ENCODE measurements around the gene SAMD8.

DNA sequence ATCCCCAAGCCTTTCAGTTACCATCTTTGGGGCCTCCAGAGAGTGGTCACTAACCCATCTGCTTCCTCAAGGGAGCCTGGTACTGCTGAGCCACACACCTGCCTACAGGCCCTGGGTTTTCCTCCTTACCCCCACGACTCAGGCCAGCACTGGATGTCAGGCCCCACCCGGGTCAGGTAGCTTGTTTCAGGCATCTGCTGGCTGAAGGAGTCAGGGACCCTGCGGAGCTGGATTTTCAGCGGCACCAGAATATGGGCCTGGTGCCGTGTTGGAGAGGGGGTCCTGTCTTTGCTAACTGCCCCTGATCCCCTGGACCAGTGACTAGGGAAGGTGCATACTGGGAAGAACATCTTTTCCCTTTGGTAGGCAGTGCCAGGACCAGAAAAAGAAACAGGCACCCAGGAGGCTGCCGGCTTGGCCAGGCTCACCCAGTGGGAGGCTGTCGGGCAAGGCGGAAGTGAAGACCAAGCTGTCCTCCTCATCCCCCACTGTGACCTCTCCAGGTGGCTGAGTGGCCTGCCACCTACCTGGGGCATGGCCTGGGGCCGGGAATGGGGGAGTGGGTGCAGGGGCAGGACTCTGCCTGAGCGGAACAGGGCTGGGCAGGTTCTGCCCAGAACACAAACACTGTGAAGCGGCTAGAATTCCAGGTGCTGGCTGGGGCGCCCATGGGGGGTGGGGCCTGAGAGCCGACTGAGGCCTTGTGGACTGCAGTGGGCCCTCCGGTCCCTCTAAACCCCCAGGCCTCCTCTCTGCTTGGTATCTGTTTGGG is 12.4 kb upstream of the SAMD8 start:
- TF ChIP-seq, protein P1, sequence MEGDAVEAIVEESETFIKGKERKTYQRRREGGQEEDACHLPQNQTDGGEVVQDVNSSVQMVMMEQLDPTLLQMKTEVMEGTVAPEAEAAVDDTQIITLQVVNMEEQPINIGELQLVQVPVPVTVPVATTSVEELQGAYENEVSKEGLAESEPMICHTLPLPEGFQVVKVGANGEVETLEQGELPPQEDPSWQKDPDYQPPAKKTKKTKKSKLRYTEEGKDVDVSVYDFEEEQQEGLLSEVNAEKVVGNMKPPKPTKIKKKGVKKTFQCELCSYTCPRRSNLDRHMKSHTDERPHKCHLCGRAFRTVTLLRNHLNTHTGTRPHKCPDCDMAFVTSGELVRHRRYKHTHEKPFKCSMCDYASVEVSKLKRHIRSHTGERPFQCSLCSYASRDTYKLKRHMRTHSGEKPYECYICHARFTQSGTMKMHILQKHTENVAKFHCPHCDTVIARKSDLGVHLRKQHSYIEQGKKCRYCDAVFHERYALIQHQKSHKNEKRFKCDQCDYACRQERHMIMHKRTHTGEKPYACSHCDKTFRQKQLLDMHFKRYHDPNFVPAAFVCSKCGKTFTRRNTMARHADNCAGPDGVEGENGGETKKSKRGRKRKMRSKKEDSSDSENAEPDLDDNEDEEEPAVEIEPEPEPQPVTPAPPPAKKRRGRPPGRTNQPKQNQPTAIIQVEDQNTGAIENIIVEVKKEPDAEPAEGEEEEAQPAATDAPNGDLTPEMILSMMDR (IDR thresholded peaks at IDR 0.05; ENCODE audit: insufficient read depth, low read length): no peak
- TF ChIP-seq, protein P2, sequence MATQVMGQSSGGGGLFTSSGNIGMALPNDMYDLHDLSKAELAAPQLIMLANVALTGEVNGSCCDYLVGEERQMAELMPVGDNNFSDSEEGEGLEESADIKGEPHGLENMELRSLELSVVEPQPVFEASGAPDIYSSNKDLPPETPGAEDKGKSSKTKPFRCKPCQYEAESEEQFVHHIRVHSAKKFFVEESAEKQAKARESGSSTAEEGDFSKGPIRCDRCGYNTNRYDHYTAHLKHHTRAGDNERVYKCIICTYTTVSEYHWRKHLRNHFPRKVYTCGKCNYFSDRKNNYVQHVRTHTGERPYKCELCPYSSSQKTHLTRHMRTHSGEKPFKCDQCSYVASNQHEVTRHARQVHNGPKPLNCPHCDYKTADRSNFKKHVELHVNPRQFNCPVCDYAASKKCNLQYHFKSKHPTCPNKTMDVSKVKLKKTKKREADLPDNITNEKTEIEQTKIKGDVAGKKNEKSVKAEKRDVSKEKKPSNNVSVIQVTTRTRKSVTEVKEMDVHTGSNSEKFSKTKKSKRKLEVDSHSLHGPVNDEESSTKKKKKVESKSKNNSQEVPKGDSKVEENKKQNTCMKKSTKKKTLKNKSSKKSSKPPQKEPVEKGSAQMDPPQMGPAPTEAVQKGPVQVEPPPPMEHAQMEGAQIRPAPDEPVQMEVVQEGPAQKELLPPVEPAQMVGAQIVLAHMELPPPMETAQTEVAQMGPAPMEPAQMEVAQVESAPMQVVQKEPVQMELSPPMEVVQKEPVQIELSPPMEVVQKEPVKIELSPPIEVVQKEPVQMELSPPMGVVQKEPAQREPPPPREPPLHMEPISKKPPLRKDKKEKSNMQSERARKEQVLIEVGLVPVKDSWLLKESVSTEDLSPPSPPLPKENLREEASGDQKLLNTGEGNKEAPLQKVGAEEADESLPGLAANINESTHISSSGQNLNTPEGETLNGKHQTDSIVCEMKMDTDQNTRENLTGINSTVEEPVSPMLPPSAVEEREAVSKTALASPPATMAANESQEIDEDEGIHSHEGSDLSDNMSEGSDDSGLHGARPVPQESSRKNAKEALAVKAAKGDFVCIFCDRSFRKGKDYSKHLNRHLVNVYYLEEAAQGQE (IDR thresholded peaks at IDR 0.05; ENCODE audit: insufficient replicate concordance, low read depth): no peak
- no peak for TF ChIP-seq POLR2AphosphoS5 (IDR thresholded peaks at IDR 0.05; ENCODE audit: low read depth)
